A549 (cell line): ENCODE data around the gene RIPOR2. TPM values are rescaled to one million over a fixed set of nuclear protein-coding genes. Genes with fewer than 3 reads are reported as not detected.

Experiments
- ATAC-seq, 2 experiments: fragments of 200-7000 bp in 1 of 2; fragments of >200 bp in 1 of 2; cut with Nextera tagmentation in 1 of 2; cut with Tn5 transposase in 1 of 2; 3 replicates each; pipeline versions ENCODE4 v1.8.0 to v1.9.1; 2018 to 2020; ENCODE audit warnings: mild to moderate bottlenecking in 1 of 2, moderate library complexity in 1 of 2
- CTCF ChIA-PET: fragments of 300-600 bp; sonication (Branson Sonifier 250); formaldehyde crosslinking; extraction: SDS; loops from one replicate; lab custom pipeline; 2021; ENCODE audit warnings: antibody characterized with exemption, inconsistent platforms; lab: Yijun Ruan, JAX
- POLR2A ChIA-PET: fragments of 350-600 bp; formaldehyde crosslinking; extraction: SDS; loops from one replicate; lab custom pipeline; 2021; ENCODE audit warnings: antibody characterized with exemption, inconsistent platforms; lab: Yijun Ruan, JAX
- DNase-seq, 2 experiments: peaks; one replicate each; pipeline versions ENCODE4 v3.0.0 to v3.0.0-alpha.2; 2011 to 2016; ENCODE audit warnings: low read depth in 1 of 2, low spot score in 1 of 2
- FAIRE-seq: peaks from 2 replicates; lab custom pipeline; 2011; peaks lifted over from hg19 to GRCh38; lab: Jason Lieb, UNC
- H3K27ac ChIP-seq, 2 experiments: fragments of >200 bp; sonication (Bioruptor Twin); formaldehyde crosslinking; 3 replicates each; pipeline ENCODE4 v1.5.1; 2016 to 2017
- H3K4me1 ChIP-seq: fragments of >200 bp; sonication (Bioruptor Twin); formaldehyde crosslinking; 3 replicates; pipeline ENCODE4 v1.6.1; 2016
- H3K4me2 ChIP-seq: fragments of >200 bp; sonication (Bioruptor Twin); formaldehyde crosslinking; 3 replicates; pipeline ENCODE4 v1.6.1; 2016
- H3K4me3 ChIP-seq: fragments of >200 bp; sonication (Bioruptor Twin); formaldehyde crosslinking; 3 replicates; pipeline ENCODE4 v1.5.1; 2016
- H3K9me3 ChIP-seq: fragments of >200 bp; sonication (Bioruptor Twin); formaldehyde crosslinking; 3 replicates; pipeline ENCODE4 v1.6.1; 2016
- CBX8 ChIP-seq: fragments of 200-600 bp; sonication (generic); IDR thresholded peaks from 2 replicates; pipeline ENCODE4 v1.6.1; 2016
- CEBPB ChIP-seq, 2 experiments: fragments of >200 bp in 1 of 2; sonication (Bioruptor Twin) in 1 of 2; formaldehyde crosslinking in 1 of 2; IDR thresholded peaks; 2 replicates each; pipeline ENCODE4 v1.6.1; 2012 to 2016
- CHD2 ChIP-seq: fragments of 150-350 bp; IDR thresholded peaks from 2 replicates; pipeline ENCODE4 v1.6.1; 2014; ENCODE audit warnings: low read length; ENCODE audit not compliant: partially characterized antibody
- CHD4 ChIP-seq: fragments of 200-600 bp; sonication (generic); IDR thresholded peaks from 2 replicates; pipeline ENCODE4 v1.6.1; 2016; ENCODE audit warnings: antibody characterized with exemption, mild to moderate bottlenecking, borderline replicate concordance
- EHF ChIP-seq: fragments of 250-450 bp; sonication (Bioruptor Pico); IDR thresholded peaks from 2 replicates; pipeline ENCODE4 v1.5.0; 2020; ENCODE audit warnings: mild to moderate bottlenecking
- EP300 ChIP-seq, 2 experiments: fragments of >200 bp; sonication (Bioruptor Twin); formaldehyde crosslinking; IDR thresholded peaks; 2 replicates in 1 of 2; 3 replicates in 1 of 2; pipeline ENCODE4 v1.6.1; 2016 to 2017
- ESRRA ChIP-seq: fragments of 150-350 bp; IDR thresholded peaks from 2 replicates; pipeline ENCODE4 v1.6.1; 2014; ENCODE audit warnings: mild to moderate bottlenecking, low read length, borderline replicate concordance
- FOSL2 ChIP-seq, 2 experiments: fragments of 450-650 bp in 1 of 2; fragments of >200 bp in 1 of 2; sonication (Bioruptor Twin) in 1 of 2; formaldehyde crosslinking; IDR thresholded peaks; 2 replicates each; pipeline versions ENCODE4 v1.5.0 to v1.6.1; 2016 to 2020; ENCODE audit warnings: mild to moderate bottlenecking in 1 of 2, moderate library complexity in 1 of 2
- GATA3 ChIP-seq: IDR thresholded peaks from 2 replicates; pipeline ENCODE4 v1.6.1; 2012; ENCODE audit warnings: borderline replicate concordance
- HDAC2 ChIP-seq: fragments of 200-600 bp; sonication (generic); IDR thresholded peaks from 2 replicates; pipeline ENCODE4 v1.6.1; 2016
- HOXB5 ChIP-seq: fragments of 250-450 bp; sonication (Bioruptor Pico); IDR thresholded peaks from 2 replicates; pipeline ENCODE4 v1.5.0; 2020; ENCODE audit warnings: mild to moderate bottlenecking, moderate library complexity
- JUN ChIP-seq, 2 experiments: fragments of >200 bp; sonication (Bioruptor Twin); formaldehyde crosslinking; IDR thresholded peaks; 2 replicates in 1 of 2; 3 replicates in 1 of 2; pipeline ENCODE4 v1.6.1; 2016 to 2017
- JUNB ChIP-seq: fragments of >200 bp; sonication (Bioruptor Twin); formaldehyde crosslinking; IDR thresholded peaks from 2 replicates; pipeline ENCODE4 v1.6.1; 2016
- MYC ChIP-seq: IDR thresholded peaks from 2 replicates; pipeline ENCODE4 v1.6.1; 2012; ENCODE audit warnings: mild to moderate bottlenecking, inconsistent platforms, low read length, improper control_type of control experiment, borderline replicate concordance
- NFE2L2 ChIP-seq: fragments of 150-350 bp; conservative IDR thresholded peaks from 2 replicates; pipeline ENCODE4 v1.6.1; 2014; ENCODE audit warnings: low read length
- PHF8 ChIP-seq: fragments of 200-600 bp; sonication (generic); IDR thresholded peaks from 2 replicates; pipeline ENCODE4 v1.6.1; 2016; ENCODE audit warnings: low read depth, mild to moderate bottlenecking, antibody characterized with exemption, moderate library complexity, borderline replicate concordance
- RAD21 ChIP-seq, 2 experiments: fragments of >200 bp in 1 of 2; sonication (Bioruptor Twin) in 1 of 2; formaldehyde crosslinking in 1 of 2; IDR thresholded peaks in 1 of 2; conservative IDR thresholded peaks in 1 of 2; 2 replicates in 1 of 2; 3 replicates in 1 of 2; pipeline ENCODE4 v1.6.1; 2012 to 2018; ENCODE audit warnings: inconsistent platforms in 1 of 2
- RARB ChIP-seq: fragments of 250-450 bp; sonication (Bioruptor Pico); IDR thresholded peaks from 2 replicates; pipeline ENCODE4 v1.8.0; 2021; ENCODE audit warnings: mild to moderate bottlenecking, moderate library complexity
- RNF2 ChIP-seq: fragments of 200-600 bp; sonication (generic); IDR thresholded peaks from 2 replicates; pipeline ENCODE4 v1.6.1; 2016; ENCODE audit warnings: low read depth, mild to moderate bottlenecking, antibody characterized with exemption, moderate library complexity, borderline replicate concordance
- SREBF2 ChIP-seq: fragments of 450-650 bp; IDR thresholded peaks from 2 replicates; pipeline ENCODE4 v1.6.1; 2014; ENCODE audit warnings: mild to moderate bottlenecking, moderate library complexity
- TFCP2L1 ChIP-seq: fragments of 250-450 bp; sonication (Bioruptor Pico); IDR thresholded peaks from 2 replicates; pipeline ENCODE4 v1.5.0; 2021; ENCODE audit warnings: mild to moderate bottlenecking
- ZC3H11A ChIP-seq: fragments of 450-650 bp; IDR thresholded peaks from 2 replicates; pipeline ENCODE4 v1.6.1; 2014; ENCODE audit warnings: antibody characterized with exemption, mild to moderate bottlenecking
- ZNF302 ChIP-seq: fragments of 250-450 bp; sonication (Bioruptor Pico); IDR thresholded peaks from 2 replicates; pipeline ENCODE4 v1.9.0; 2021; ENCODE audit warnings: inconsistent platforms, mild to moderate bottlenecking, moderate library complexity
- ZSCAN20 ChIP-seq: fragments of 250-450 bp; sonication (Bioruptor Pico); IDR thresholded peaks from 2 replicates; pipeline ENCODE4 v1.8.0; 2022; ENCODE audit warnings: mild to moderate bottlenecking, moderate library complexity
- WGBS: methylation state at CpG from one replicate; pipeline ENCODE4 v1.1.6; 2017; ENCODE audit errors: missing lambda C conversion rate; 5-methylcytosine and 5-hydroxymethylcytosine counted together
- polyA plus RNA-seq, 4 experiments: library from polyadenylated mRNA; depleted of rRNA in 3 of 4; stranded (reverse); fragments of >200 nt; fragmentation: RNase III in 1 of 4; extraction: RNeasy Plus Mini Kit Qiagen cat#74134 plus additional on column Dnase treatment in 1 of 4; gene quantifications; 2 replicates in 3 of 4; 3 replicates in 1 of 4; pipeline ENCODE4 v1.2.3, GENCODE V29; 2011 to 2017
- TF ChIP-seq, protein P1 (sequence below): IDR thresholded peaks from 2 replicates; pipeline ENCODE4 v1.6.1; 2012; ENCODE audit warnings: low read depth, borderline replicate concordance
- TF ChIP-seq, protein P2 (sequence below): fragments of >200 bp; sonication (Bioruptor Twin); formaldehyde crosslinking; IDR thresholded peaks from 3 replicates; pipeline ENCODE4 v1.5.1; 2016
- TF ChIP-seq, protein P3 (sequence below): fragments of 450-650 bp; IDR thresholded peaks from 2 replicates; pipeline ENCODE4 v1.6.1; 2014; ENCODE audit warnings: antibody characterized with exemption

Gene RIPOR2
- polyA plus RNA-seq, 2 of the 4 experiments (the other 2 are of a cell fraction) = 0.01 TPM; not detected in 1

DNA sequence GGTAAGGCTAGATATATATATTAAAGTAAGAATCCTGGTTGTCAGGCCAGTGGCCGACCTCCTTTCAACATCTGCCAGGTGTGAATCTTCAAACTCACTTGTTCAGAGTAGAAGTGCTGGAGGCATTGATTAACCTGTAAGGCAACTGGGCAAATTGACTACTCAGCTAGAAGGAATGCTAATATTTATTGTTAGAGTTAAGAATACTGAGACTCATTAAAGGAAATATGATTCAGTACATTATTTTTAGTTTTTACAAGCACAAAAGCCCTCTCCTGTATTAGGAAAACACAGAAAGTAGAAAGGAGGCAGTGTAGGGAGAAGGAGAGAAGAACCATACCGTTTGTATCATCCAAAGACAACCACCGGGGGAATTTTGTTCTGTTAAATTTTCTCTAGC is 53.5 kb downstream of the RIPOR2 start:
- no peak for ATAC-seq
- Histone ChIP-seq H3K4me3 (no peak overlapping the region), H3K4me2 (no peak overlapping the region), H3K4me1 (no peaks in the 10 kb centered on the region), H3K9me3 (peaks cover 6% of the 10 kb centered on the region; the same call in 1 of the 3 replicates), H3K27ac (no peak overlapping the region)
- ChIA-PET CTCF (no interaction called here), POLR2A (no interaction called here)
- DNase-seq = no peak
- no peak for TF ChIP-seq TFCP2L1 (CRISPR knock-in tag)
- TF ChIP-seq MYC = no peak
- no peak for TF ChIP-seq GATA3
- no peak for TF ChIP-seq EP300 (IDR thresholded peaks at IDR 0.05)
- no peak for TF ChIP-seq RARB (CRISPR knock-in tag)
- TF ChIP-seq NFE2L2 = no peak
- no peak for TF ChIP-seq RNF2
- no peak for TF ChIP-seq CHD4
- TF ChIP-seq JUN (IDR thresholded peaks at IDR 0.05) = no peak
- TF ChIP-seq ESRRA = no peak
- no peak for TF ChIP-seq ZC3H11A
- TF ChIP-seq EHF (CRISPR knock-in tag) = no peak
- TF ChIP-seq, protein P1, sequence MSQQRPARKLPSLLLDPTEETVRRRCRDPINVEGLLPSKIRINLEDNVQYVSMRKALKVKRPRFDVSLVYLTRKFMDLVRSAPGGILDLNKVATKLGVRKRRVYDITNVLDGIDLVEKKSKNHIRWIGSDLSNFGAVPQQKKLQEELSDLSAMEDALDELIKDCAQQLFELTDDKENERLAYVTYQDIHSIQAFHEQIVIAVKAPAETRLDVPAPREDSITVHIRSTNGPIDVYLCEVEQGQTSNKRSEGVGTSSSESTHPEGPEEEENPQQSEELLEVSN = no peak
- no peak for FAIRE-seq
- 47% methylated on average over 3 of the region's 3 CpGs for WGBS

DNA sequence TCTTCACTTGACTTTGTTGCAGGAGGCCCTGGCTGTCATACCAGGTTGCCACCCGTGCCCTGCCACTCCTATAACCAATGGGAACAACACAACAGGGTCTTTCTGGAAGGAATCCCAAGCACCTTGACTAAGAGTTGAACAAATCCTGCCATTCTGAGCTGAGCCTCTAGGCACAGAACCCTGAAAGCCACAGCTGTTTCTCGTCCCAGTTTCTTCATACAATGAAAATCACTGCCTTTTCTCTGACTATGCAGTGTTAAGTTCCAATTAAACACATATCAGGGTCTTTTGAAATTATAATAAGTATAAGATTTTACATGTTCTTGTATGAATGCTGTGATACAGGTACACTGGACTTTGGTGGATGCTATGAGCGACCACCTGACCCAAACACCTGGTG is 54.4 kb downstream of the RIPOR2 start:
- no peaks in the 10 kb centered on the region for H3K4me1 ChIP-seq
- ChIA-PET CTCF (no interaction called here), POLR2A (no interaction called here)
- FAIRE-seq = no peak
- H3K27ac ChIP-seq = no peak overlapping the region
- DNase-seq = no peak
- TF ChIP-seq, protein P2, sequence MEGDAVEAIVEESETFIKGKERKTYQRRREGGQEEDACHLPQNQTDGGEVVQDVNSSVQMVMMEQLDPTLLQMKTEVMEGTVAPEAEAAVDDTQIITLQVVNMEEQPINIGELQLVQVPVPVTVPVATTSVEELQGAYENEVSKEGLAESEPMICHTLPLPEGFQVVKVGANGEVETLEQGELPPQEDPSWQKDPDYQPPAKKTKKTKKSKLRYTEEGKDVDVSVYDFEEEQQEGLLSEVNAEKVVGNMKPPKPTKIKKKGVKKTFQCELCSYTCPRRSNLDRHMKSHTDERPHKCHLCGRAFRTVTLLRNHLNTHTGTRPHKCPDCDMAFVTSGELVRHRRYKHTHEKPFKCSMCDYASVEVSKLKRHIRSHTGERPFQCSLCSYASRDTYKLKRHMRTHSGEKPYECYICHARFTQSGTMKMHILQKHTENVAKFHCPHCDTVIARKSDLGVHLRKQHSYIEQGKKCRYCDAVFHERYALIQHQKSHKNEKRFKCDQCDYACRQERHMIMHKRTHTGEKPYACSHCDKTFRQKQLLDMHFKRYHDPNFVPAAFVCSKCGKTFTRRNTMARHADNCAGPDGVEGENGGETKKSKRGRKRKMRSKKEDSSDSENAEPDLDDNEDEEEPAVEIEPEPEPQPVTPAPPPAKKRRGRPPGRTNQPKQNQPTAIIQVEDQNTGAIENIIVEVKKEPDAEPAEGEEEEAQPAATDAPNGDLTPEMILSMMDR = no peak
- TF ChIP-seq EHF (CRISPR knock-in tag) = no peak
- no peak for ATAC-seq
- H3K4me3 ChIP-seq = no peak overlapping the region
- WGBS = 21% methylated on average over 3 of the region's 3 CpGs
- H3K4me2 ChIP-seq = no peak overlapping the region
- peaks cover 8% of the 10 kb centered on the region; the same call in 1 of the 3 replicates for H3K9me3 ChIP-seq

DNA sequence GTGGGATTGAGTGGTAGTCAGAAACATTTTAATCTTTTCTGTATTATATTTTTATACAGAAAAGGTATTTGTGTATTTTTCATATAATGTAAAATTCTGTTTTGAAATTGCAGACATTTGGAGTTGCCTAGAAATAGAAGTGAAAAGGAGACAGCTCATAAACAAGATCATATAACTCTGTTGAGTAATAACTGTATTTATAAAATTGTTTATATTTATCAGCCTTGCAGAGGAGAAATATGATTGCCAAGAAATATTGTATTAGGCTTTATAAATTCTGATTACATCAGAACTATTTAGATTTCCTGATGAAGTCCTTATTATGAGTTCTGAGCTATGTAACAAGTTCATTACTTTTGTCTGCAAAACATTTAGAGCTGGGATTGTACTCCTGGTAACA is 55.3 kb downstream of the RIPOR2 start:
- H3K9me3 ChIP-seq = peaks cover 8% of the 10 kb centered on the region; the same call in 1 of the 3 replicates
- TF ChIP-seq CHD2 = no peak
- no peak for TF ChIP-seq JUN (IDR thresholded peaks at IDR 0.05)
- no peak for TF ChIP-seq ZSCAN20 (CRISPR knock-in tag)
- TF ChIP-seq SREBF2 = no peak
- no peak for TF ChIP-seq HDAC2
- no peak for TF ChIP-seq CBX8
- no peak for TF ChIP-seq CEBPB (IDR thresholded peaks at IDR 0.05)
- no peak for TF ChIP-seq ZNF302 (CRISPR knock-in tag)
- no peak for TF ChIP-seq EP300 (IDR thresholded peaks at IDR 0.05)
- no peak for TF ChIP-seq RAD21 (conservative IDR thresholded peaks at IDR 0.05 in 1 of 2, IDR thresholded peaks at IDR 0.05 in 1 of 2)
- TF ChIP-seq HOXB5 = no peak
- no peak for TF ChIP-seq CHD4
- no peak for TF ChIP-seq FOSL2 (IDR thresholded peaks at IDR 0.05)
- no peak for TF ChIP-seq FOSL2 (CRISPR knock-in tag; IDR thresholded peaks at IDR 0.05)
- TF ChIP-seq, protein P3, sequence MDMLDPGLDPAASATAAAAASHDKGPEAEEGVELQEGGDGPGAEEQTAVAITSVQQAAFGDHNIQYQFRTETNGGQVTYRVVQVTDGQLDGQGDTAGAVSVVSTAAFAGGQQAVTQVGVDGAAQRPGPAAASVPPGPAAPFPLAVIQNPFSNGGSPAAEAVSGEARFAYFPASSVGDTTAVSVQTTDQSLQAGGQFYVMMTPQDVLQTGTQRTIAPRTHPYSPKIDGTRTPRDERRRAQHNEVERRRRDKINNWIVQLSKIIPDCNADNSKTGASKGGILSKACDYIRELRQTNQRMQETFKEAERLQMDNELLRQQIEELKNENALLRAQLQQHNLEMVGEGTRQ = no peak
- no peak for TF ChIP-seq PHF8
- TF ChIP-seq JUNB = no peak
- TF ChIP-seq, all 56 proteins: peak for 0
- ATAC-seq (no peak), DNase-seq (no peak), FAIRE-seq (no peak)
- ChIA-PET POLR2A (no interaction called here), CTCF (interaction anchor here (1.5 kb wide), 1 partner anchor 24 kb away, joined by 4 read pairs; no protein-coding TSS in a partner anchor)
- Histone ChIP-seq H3K4me3 (no peak overlapping the region), H3K27ac (no peak overlapping the region), H3K4me2 (no peak overlapping the region), H3K4me1 (no peaks in the 10 kb centered on the region)
